ENCODE measurements around the gene PDE1A.

The PDE1A gene

DNA sequence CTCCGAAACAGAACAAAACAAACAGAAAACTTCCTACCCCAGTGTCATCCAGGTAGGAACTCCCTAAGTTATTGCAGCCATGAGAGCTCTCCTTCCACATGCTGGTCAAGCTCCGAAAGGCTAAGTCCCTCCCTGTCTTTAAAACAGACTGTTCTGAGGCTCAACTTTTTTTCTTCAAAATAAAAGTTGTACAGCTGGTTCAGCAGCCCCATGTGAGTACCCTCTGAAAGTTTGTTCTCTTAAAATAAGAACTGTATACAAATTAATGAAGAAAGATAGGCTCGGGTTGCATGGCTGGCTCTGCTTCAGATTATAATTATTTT is at the start of gene PDE1A:
Gene PDE1A, minus strand, starts transcription at position 119 of the 323 bp plus-strand sequence.
- no peak for FAIRE-seq

GRCh38 chr2:182473635-182474034 is 46.8 kb upstream of the PDE1A start:
- no peak for FAIRE-seq

GRCh38 chr2:182463760-182464159 is 36.9 kb upstream of the PDE1A start:
- no peak for FAIRE-seq

DNA sequence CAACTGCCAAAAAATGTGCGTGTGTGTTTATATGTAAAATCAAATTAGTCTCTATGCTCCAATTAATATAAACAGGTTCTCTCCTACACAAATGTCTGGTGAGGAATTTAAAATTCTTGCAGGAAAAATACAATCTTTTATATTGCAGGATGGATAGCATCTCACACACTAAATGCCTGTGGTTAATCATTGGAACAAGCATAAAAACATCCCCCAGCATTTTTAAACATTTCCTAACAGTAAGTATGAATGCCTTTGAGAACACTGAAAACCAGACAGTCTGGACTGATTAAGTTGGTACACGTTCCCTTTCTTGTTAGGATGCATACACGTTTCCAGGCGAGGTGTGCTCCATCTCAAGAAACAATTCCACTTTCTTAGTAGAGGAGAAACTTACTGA is 29.9 kb upstream of the PDE1A start:
- FAIRE-seq, result no peak

DNA sequence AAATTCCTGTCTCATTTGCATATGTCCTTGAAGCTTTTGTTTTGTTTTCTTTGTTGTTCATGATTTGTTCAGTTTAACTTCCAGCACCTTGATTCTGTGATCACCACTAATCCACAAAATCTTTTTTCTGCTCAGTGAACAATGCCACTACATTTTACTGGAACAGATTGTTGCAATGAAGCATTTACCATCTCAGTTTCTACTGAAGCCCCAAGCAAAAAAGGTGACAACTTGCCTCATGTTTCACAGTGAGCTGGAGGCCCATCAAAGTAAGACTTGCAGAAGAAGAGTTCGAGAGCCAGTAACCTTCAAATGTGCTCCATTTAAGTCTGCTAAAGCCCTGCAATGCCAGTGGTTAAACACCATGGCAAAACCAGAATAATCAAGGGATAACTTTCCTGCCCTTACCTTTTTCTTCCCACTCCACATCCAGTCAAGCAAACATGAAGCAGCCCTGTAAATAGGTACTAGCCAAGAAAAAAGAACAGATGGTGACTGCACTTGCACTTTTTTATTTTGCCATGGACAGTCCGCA is 25.7 kb upstream of the PDE1A start:
- no peak for FAIRE-seq

- FAIRE-seq, result no peak
Observed at GRCh38 chr2:182448371-182448770, 21.5 kb upstream of the PDE1A start.

- FAIRE-seq, result no peak
Observed at GRCh38 chr2:182447863-182448262, 21.0 kb upstream of the PDE1A start.

- FAIRE-seq, result no peak
Observed at GRCh38 chr2:182447163-182447562, 20.3 kb upstream of the PDE1A start.

- no peak for FAIRE-seq
Observed at GRCh38 chr2:182446087-182446486, 19.3 kb upstream of the PDE1A start.

- no peak for FAIRE-seq
Observed at GRCh38 chr2:182445391-182445965, 18.6 kb upstream of the PDE1A start.

DNA sequence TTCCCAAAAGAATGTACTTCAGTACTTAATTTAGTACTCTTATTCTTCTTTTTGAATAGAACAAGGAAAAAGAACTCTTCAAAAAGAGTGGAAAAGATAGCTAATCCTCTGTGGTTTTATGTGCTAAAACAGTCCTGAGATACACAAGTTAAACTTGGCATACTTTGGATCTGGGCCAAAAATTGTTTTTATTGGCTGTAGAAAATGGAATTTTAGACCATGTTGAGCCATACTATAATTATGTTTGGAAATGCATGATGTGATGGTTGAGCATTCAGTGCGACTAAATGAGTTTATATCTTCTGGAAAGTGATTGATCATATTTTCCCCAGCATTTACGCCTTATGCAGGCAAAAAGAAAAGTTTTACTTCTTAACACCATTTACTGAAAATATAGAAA is 18.0 kb upstream of the PDE1A start:
- no peak for FAIRE-seq

DNA sequence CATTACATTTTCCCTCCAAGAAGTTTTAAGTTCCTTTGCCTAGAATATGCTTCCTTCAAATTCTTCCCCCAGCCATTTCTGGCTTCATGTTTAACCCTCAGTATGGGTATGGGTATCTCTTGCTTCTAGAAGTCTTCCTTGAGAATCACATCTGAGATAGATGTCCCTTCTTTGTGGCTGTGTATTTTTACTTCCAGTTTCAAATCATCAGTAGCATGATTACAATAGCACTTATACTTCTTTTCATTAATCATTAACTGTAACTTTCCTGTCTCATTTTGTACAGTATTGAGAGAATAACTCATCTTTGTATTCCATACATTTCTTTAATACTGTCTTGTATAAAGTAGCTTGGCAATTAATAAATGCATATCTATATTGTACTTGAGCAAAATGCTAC is 17.3 kb upstream of the PDE1A start:
- no peak for FAIRE-seq

- FAIRE-seq, result no peak
Observed at GRCh38 chr2:182436252-182436651, 9.4 kb upstream of the PDE1A start.

GRCh38 chr2:182435754-182436153 is 8.9 kb upstream of the PDE1A start:
- no peak for FAIRE-seq

DNA sequence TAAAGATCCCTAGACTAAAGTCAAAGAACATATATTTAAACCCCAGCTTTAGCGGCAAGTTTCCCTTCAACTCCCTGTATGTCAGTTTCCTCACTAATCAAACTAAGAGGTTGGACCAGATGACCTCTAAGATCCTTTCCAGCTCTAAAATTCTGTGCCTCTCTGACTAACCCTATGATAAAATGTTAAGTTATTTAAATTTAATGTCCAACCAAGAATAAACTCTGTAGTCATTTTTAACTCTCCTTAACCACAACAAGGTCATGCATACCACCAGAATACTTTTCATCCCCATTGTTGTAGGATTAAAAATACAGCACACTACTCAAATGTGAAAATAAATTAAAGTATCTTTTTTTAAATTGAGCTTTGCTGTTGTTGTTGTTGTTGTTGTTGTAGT is 5.2 kb upstream of the PDE1A start:
- FAIRE-seq, result no peak

GRCh38 chr2:182428476-182428875 is 1.6 kb upstream of the PDE1A start:
- FAIRE-seq, result no peak

GRCh38 chr2:182426082-182426917 is 536 bp downstream of the PDE1A start:
- FAIRE-seq, result no peak

DNA sequence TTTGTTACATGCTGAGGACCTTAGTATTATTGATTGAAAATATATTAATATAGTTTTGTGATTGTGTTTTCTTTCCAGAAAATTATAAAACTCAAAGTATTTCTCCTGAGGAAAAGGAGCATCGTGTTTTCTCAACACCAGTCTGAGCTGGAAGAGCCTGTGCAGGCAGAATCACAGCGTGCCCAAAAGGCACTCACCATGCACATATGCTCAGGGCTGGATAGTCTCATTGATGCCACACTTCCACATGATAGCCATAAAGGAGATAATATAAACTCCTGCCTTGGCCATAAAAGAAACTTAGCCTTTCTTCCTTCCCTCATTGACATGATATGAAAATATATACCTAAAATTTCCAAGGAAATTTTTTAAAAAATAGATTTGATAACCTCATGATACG is 4.0 kb downstream of the PDE1A start:
- no peak for FAIRE-seq

- no peak for FAIRE-seq
Observed at GRCh38 chr2:182420669-182421068, 6.2 kb downstream of the PDE1A start.

GRCh38 chr2:182416861-182417260 is 10.0 kb downstream of the PDE1A start:
- no peak for FAIRE-seq

- no peak for FAIRE-seq
Observed at GRCh38 chr2:182416191-182416590, 10.6 kb downstream of the PDE1A start.

DNA sequence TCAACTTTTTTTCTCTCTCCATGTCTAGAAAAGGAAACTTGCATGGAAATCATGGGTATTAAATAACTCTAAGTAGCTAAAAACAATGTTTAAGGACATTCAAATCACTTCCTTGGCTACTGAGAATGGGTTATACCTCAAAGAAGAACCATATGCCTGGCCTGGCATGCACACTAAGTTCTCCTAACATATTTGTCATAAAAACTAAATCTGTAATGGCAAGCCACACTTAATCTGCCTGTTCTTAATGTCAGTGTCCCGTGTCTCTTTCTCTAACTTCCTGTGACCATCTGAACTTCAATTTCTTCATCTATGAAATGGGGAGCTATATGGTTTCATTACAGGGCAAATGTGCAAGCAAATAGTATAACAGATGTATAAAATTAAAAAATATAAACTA is 11.1 kb downstream of the PDE1A start:
- FAIRE-seq, result no peak

DNA sequence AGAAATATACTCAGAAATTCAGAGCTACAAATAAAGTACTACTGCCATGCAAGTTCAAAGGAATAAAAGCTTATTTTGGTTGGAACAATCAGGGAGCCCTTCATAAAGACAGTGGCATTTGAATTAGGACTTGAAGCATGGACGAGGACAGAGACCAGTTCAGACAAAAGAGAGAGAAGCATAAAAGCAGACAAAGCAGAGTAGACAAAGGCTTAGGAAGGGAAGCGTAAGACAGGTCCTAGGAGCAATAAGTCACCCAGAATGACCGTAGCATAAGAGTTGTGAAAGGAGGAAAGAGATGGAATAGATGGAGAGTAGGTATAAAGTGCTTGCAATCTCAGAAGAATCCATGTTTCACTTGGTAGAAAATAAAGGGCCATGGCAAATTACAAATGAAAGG is 14.0 kb downstream of the PDE1A start:
- no peak for FAIRE-seq

DNA sequence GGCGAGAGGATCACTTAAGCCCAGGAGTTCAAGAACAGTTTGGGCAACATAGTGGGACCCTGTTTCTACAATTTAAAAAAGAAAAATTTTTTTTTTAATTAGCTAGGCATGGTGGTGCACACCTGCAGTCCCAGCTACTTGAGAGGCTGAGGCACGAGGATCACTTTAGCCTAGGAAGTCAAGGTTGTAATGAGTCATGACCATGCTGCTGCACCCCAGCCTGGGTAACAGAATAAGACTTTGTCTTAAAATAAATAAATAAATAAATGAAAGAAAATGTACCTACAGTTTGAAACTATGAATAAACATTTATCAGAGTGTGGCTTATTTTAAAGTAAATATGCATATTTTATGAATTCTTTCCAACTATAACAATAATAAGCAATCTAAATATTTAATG is 16.7 kb downstream of the PDE1A start:
- FAIRE-seq, result no peak

- no peak for FAIRE-seq
Observed at GRCh38 chr2:182406221-182406620, 20.6 kb downstream of the PDE1A start.

Measured in TTC549 (cell line).